GM23338 (cell line): ENCODE results near the gene SLC37A4. TPM values are rescaled to one million over a fixed set of nuclear protein-coding genes. Genes with fewer than 3 reads are reported as not detected.
A peak's percentile ranks its signal among the peaks of the same experiment; 100 is the strongest.

Experiments used
- ATAC-seq: fragments of 200-7000 bp; cut with Tn5 transposase; 3 replicates; pipeline ENCODE4 v1.9.1; 2020
- DNase-seq: peaks from one replicate; pipeline ENCODE4 v3.0.0-alpha.2; 2015; ENCODE audit warnings: low spot score
- H2AFZ ChIP-seq: fragments of 200-600 bp; sonication (generic); 2 replicates; pipeline ENCODE4 v1.8.0; 2016; ENCODE audit warnings: antibody characterized with exemption, mild to moderate bottlenecking, moderate library complexity
- H3F3A ChIP-seq: fragments of 200-600 bp; sonication (generic); replicated peaks from 2 replicates; pipeline ENCODE4 v1.8.0; 2017; ENCODE audit warnings: antibody characterized with exemption, mixed run types, low read depth
- H3K27ac ChIP-seq: fragments of 200-600 bp; sonication (generic); 2 replicates; pipeline ENCODE4 v1.6.1; 2016; ENCODE audit warnings: low read depth
- H3K27me3 ChIP-seq: fragments of 200-600 bp; sonication (generic); 2 replicates; pipeline ENCODE4 v1.8.0; 2016; ENCODE audit warnings: mild to moderate bottlenecking, mixed run types, moderate library complexity; ENCODE audit not compliant: insufficient read depth
- H3K36me3 ChIP-seq: fragments of 200-600 bp; sonication (generic); 2 replicates; pipeline ENCODE4 v1.8.0; 2016; ENCODE audit warnings: mild to moderate bottlenecking; ENCODE audit not compliant: insufficient read depth
- H3K4me1 ChIP-seq: fragments of 200-600 bp; sonication (generic); 2 replicates; pipeline ENCODE4 v1.8.0; 2016; ENCODE audit warnings: mild to moderate bottlenecking, moderate library complexity; ENCODE audit not compliant: insufficient read depth
- H3K4me2 ChIP-seq: fragments of 200-600 bp; sonication (generic); 2 replicates; pipeline ENCODE4 v1.7.1; 2017; ENCODE audit warnings: mixed run types
- H3K4me3 ChIP-seq: fragments of 200-600 bp; sonication (generic); 2 replicates; pipeline ENCODE4 v1.6.1; 2016; ENCODE audit warnings: mixed run types
- H3K79me2 ChIP-seq: fragments of 200-600 bp; sonication (generic); replicated peaks from 2 replicates; pipeline ENCODE4 v1.8.0; 2017; ENCODE audit warnings: mild to moderate bottlenecking; ENCODE audit not compliant: insufficient read depth
- H3K9me2 ChIP-seq: fragments of 200-600 bp; sonication (generic); 2 replicates; pipeline ENCODE4 v1.8.0; 2017; ENCODE audit not compliant: insufficient read depth
- H4K20me1 ChIP-seq: fragments of 200-600 bp; sonication (generic); replicated peaks from 2 replicates; pipeline ENCODE4 v1.8.0; 2017; ENCODE audit warnings: mild to moderate bottlenecking; ENCODE audit not compliant: insufficient read depth
- H3K27ac Mint-ChIP-seq: 2 replicates; pipeline ENCODE4 v1.8.0; 2020; ENCODE audit warnings: inconsistent platforms, mild to moderate bottlenecking, moderate library complexity, mixed read lengths
- H3K27me3 Mint-ChIP-seq: 3 replicates; pipeline ENCODE4 v1.8.0; 2022; ENCODE audit warnings: low read depth, mild to moderate bottlenecking, moderate library complexity, mixed read lengths, inconsistent platforms; ENCODE audit not compliant: insufficient read depth, poor library complexity
- H3K36me3 Mint-ChIP-seq: 3 replicates; pipeline ENCODE4 v1.8.0; 2021; ENCODE audit warnings: low read depth, mild to moderate bottlenecking, inconsistent platforms, moderate library complexity, mixed read lengths
- H3K4me1 Mint-ChIP-seq: 3 replicates; pipeline ENCODE4 v1.8.0; 2020; ENCODE audit warnings: mild to moderate bottlenecking, inconsistent platforms, mixed read lengths
- H3K4me3 Mint-ChIP-seq: 3 replicates; pipeline ENCODE4 v1.8.0; 2021; ENCODE audit warnings: moderate library complexity, mild to moderate bottlenecking, inconsistent platforms, mixed read lengths
- H3K9me3 Mint-ChIP-seq: 3 replicates; pipeline ENCODE4 v1.8.0; 2020; ENCODE audit warnings: moderate library complexity, mild to moderate bottlenecking, inconsistent platforms, mixed read lengths
- CREB1 ChIP-seq: fragments of 250-450 bp; sonication (Bioruptor Pico); IDR thresholded peaks from 2 replicates; pipeline ENCODE4 v1.5.0; 2020; ENCODE audit warnings: low read depth, mild to moderate bottlenecking, moderate library complexity
- CTCF ChIP-seq, 2 experiments: fragments of 200-600 bp in 1 of 2; sonication (generic) in 1 of 2; conservative IDR thresholded peaks; 2 replicates each; pipeline versions ENCODE4 v1.5.1 to v1.6.1; 2016 to 2017; ENCODE audit warnings: antibody characterized with exemption in 2 of 2, low read depth in 2 of 2, mild to moderate bottlenecking in 2 of 2, moderate library complexity in 1 of 2
- ETS1 ChIP-seq: IDR thresholded peaks from 2 replicates; pipeline ENCODE4 v1.6.1; 2016; ENCODE audit warnings: antibody characterized with exemption
- EZH2 ChIP-seq: fragments of 200-600 bp; sonication (generic); IDR thresholded peaks from one replicate; pipeline ENCODE4 v1.8.0; 2017; ENCODE audit warnings: antibody characterized with exemption, mild to moderate bottlenecking, low read depth; ENCODE audit not compliant: unreplicated experiment
- POLR2AphosphoS5 ChIP-seq: IDR thresholded peaks from 2 replicates; pipeline ENCODE4 v1.6.1; 2016; ENCODE audit warnings: antibody characterized with exemption, low read depth
- STAT1 ChIP-seq: IDR thresholded peaks from one replicate; pipeline ENCODE4 v1.6.1; 2016; ENCODE audit warnings: antibody characterized with exemption; ENCODE audit not compliant: unreplicated experiment
- ZNF114 ChIP-seq: fragments of 250-450 bp; sonication (Bioruptor Pico); IDR thresholded peaks from 2 replicates; pipeline ENCODE4 v1.5.0; 2020; ENCODE audit warnings: mild to moderate bottlenecking, moderate library complexity
- polyA plus RNA-seq: library from polyadenylated mRNA; unstranded; fragments of >200 nt; fragmentation: Nextera tagmentation; extraction: Ambion mirVana; gene quantifications from 2 replicates; pipeline ENCODE4 v1.2.1, GENCODE V29; 2016
- total RNA-seq: library from RNA; depleted of rRNA; stranded (reverse); fragments of >200 nt; shearing (Covaris generic); gene quantifications from 2 replicates; pipeline ENCODE4 v1.2.3, GENCODE V29; 2014

SLC37A4 gene
- total and polyA plus RNA-seq, 2 experiments from 2014 or later: 23.4 to 56.4 TPM

GRCh38 chr11:119014209-119014924 lies 16.3 kb downstream of the SLC37A4 start:
- TF ChIP-seq POLR2AphosphoS5 (peak; percentile 10; the same call in 1 of the 2 replicates), CREB1 (CRISPR knock-in tag) (no peak), STAT1 (no peak), ZNF114 (CRISPR knock-in tag) (no peak)
- Histone ChIP-seq H3K4me1 (peaks cover 11% of the 10 kb centered on the region; the same call in 1 of the 2 replicates), H4K20me1 (peaks cover 28% of the 10 kb centered on the region), H3K79me2 (peaks cover 34% of the 10 kb centered on the region), H3K27me3 (no peaks in the 10 kb centered on the region), H3K9me2 (no peaks in the 10 kb centered on the region), H3K27ac (peak overlapping the region; percentile 87), H3K4me3 (no peak overlapping the region), H3K4me2 (no peak overlapping the region), H3K36me3 (peaks cover 44% of the 10 kb centered on the region), H3F3A (peaks cover 60% of the 10 kb centered on the region), H2AFZ (no peak overlapping the region)
- peaks cover 3% of the 10 kb centered on the region; the same call in 1 of the 3 replicates for H3K9me3 Mint-ChIP-seq
- no peaks in the 10 kb centered on the region; the same call in 1 of the 3 replicates for H3K4me1 Mint-ChIP-seq
- peaks cover 6% of the 10 kb centered on the region for H3K27me3 Mint-ChIP-seq
- DNase-seq (no peak), ATAC-seq (no peak)
- 0 out of 2 replicates have a peak overlapping the region, but pooled peaks have one; percentile 19 for H3K27ac Mint-ChIP-seq
- H3K36me3 Mint-ChIP-seq: peaks cover 75% of the 10 kb centered on the region
- no peak overlapping the region for H3K4me3 Mint-ChIP-seq

- ATAC-seq (no peak), DNase-seq (no peak)
- H3K36me3 Mint-ChIP-seq: peaks cover 79% of the 10 kb centered on the region
- 0 out of 2 replicates have a peak, but pooled peaks have one; percentile 15 for TF ChIP-seq POLR2AphosphoS5
- no peak for TF ChIP-seq ETS1
- H3F3A ChIP-seq: peaks cover 61% of the 10 kb centered on the region
- no peak overlapping the region for H3K4me3 Mint-ChIP-seq
- H3K9me3 Mint-ChIP-seq: peaks cover under 1% of the 10 kb centered on the region; the same call in 1 of the 3 replicates
- H3K36me3 ChIP-seq: peaks cover 44% of the 10 kb centered on the region
- H3K27me3 Mint-ChIP-seq: peaks cover 2% of the 10 kb centered on the region
- H3K79me2 ChIP-seq: peaks cover 22% of the 10 kb centered on the region
- H3K9me2 ChIP-seq: no peaks in the 10 kb centered on the region
- H3K4me1 Mint-ChIP-seq: no peaks in the 10 kb centered on the region; the same call in 1 of the 3 replicates
- H3K4me3 ChIP-seq: no peak overlapping the region
- no peak overlapping the region for H2AFZ ChIP-seq
- H3K27me3 ChIP-seq: no peaks in the 10 kb centered on the region
- peak overlapping the region; percentile 78 for H3K27ac ChIP-seq
- H3K4me2 ChIP-seq: no peak overlapping the region
- H4K20me1 ChIP-seq: peaks cover 28% of the 10 kb centered on the region
- H3K4me1 ChIP-seq: peaks cover 11% of the 10 kb centered on the region; the same call in 1 of the 2 replicates
- no peak overlapping the region for H3K27ac Mint-ChIP-seq
Measured at GRCh38 chr11:119012629-119013170, 18.0 kb downstream of the SLC37A4 start.

- H3K9me3 Mint-ChIP-seq: no peaks in the 10 kb centered on the region; the same call in 2 of the 3 replicates
- Histone ChIP-seq H3K4me1 (peaks cover 1% of the 10 kb centered on the region; the same call in 1 of the 2 replicates), H3K4me3 (no peak overlapping the region), H2AFZ (no peak overlapping the region), H3K4me2 (no peak overlapping the region), H3K36me3 (peaks cover 44% of the 10 kb centered on the region), H3K79me2 (peaks cover 11% of the 10 kb centered on the region), H4K20me1 (peaks cover 21% of the 10 kb centered on the region), H3F3A (peaks cover 52% of the 10 kb centered on the region), H3K27me3 (no peaks in the 10 kb centered on the region), H3K9me2 (no peaks in the 10 kb centered on the region), H3K27ac (peak overlapping the region; percentile 78)
- H3K4me3 Mint-ChIP-seq: no peak overlapping the region
- peak overlapping the region; percentile 56; the same call in 1 of the 2 replicates for H3K27ac Mint-ChIP-seq
- H3K27me3 Mint-ChIP-seq: peaks cover 2% of the 10 kb centered on the region
- peak in 1 of 2 experiments; percentile 9; a peak in 1 of 4 replicates for TF ChIP-seq CTCF (conservative IDR thresholded peaks at IDR 0.05; ENCODE audit: low read depth in 2 of 2)
- TF ChIP-seq EZH2: no peak
- H3K36me3 Mint-ChIP-seq: peaks cover 77% of the 10 kb centered on the region
- H3K4me1 Mint-ChIP-seq: no peaks in the 10 kb centered on the region; the same call in 2 of the 3 replicates
- peak; percentile 12; the same call in 1 of the 3 replicates for ATAC-seq
- DNase-seq: peak; percentile 17
Measured at GRCh38 chr11:119011476-119012053, 19.1 kb downstream of the SLC37A4 start.
